Motor neuron (in vitro differentiated cells): Measurements from ENCODE around the gene TNS1. TPM values are rescaled to one million over a fixed set of nuclear protein-coding genes. Genes with fewer than 3 reads are reported as not detected.
A peak's percentile ranks its signal among the peaks of the same experiment; 100 is the strongest.
"Not testable (repeated sequence)": the region's sequence is repeated elsewhere in the genome, so short reads cannot be mapped to it uniquely, and the experiment has no call there.

ENCODE experiments used
- ATAC-seq, 8 experiments: fragments of 200-7000 bp; cut with Tn5 transposase; replicated peaks in 6 of 8; 2 replicates each; pipeline ENCODE4 v1.8.0; 2021; ENCODE audit warnings: mild to moderate bottlenecking in 8 of 8, moderate library complexity in 8 of 8
- H3K27ac ChIP-seq, 2 donors: fragments of 250-450 bp; sonication (Bioruptor Pico); 2 replicates each; pipeline ENCODE4 v1.9.0; 2021; ENCODE audit warnings: antibody characterized with exemption in 2 of 2, mild to moderate bottlenecking in 2 of 2, moderate library complexity in 1 of 2
- H3K4me1 ChIP-seq, 2 donors: fragments of 250-450 bp; sonication (Bioruptor Pico); replicated peaks in 1 of 2; 2 replicates each; pipeline ENCODE4 v1.6.1; 2021; ENCODE audit warnings: antibody characterized with exemption in 2 of 2, mild to moderate bottlenecking in 2 of 2, moderate library complexity in 1 of 2
- H3K4me3 ChIP-seq, 5 donors: fragments of 250-450 bp; sonication (Bioruptor Pico); 2 replicates each; pipeline ENCODE4 v1.9.0; 2021; ENCODE audit warnings: antibody characterized with exemption in 5 of 5, mild to moderate bottlenecking in 5 of 5, moderate library complexity in 4 of 5
- WGBS, 10 experiments: fragments of 450-650 bp; shearing (Covaris generic); methylation state at CpG; one replicate each; pipeline ENCODE4 v1.0.0; 2022; 5-methylcytosine and 5-hydroxymethylcytosine counted together
- in situ Hi-C, 9 experiments: fragments of 400-800 bp; cut with MboI; loops; one replicate each; pipeline ENCODE4 v1.15.0; 2021; ENCODE audit warnings: low sequenced_read_pairs in 9 of 9, low pct_unique_long_range_greater_than_20kb in 2 of 9; ENCODE audit not compliant: unreplicated experiment in 9 of 9
- total RNA-seq, 8 experiments: library from RNA; unstranded; fragments of 300-600 nt; gene quantifications; 2 replicates each; pipeline versions ENCODE4 v1.2.3 to v1.2.4, GENCODE V29; 2022

Gene TNS1
- total RNA-seq, 8 experiments from 2014 or later, result 2.3 to 41.7 (median 11.4) TPM

GRCh38 chr2:218019411-218020060 lies 16.7 kb upstream of the TNS1 start:
- in situ Hi-C loops, result loop anchor here in 1 of 9 experiments (25.0 kb wide), 1 partner anchor 232 kb away; no protein-coding TSS in a partner anchor
- no peak overlapping the region for H3K27ac ChIP-seq
- ATAC-seq, result no peak
- peaks cover 72 to 73% of the 10 kb centered on the region in 2 donors for H3K4me1 ChIP-seq
- no peak overlapping the region for H3K4me3 ChIP-seq
- WGBS, 10 experiments, result 35 to 83% (median 70%) methylated on average over 1 to 2 of the region's 7 CpGs; no CpG with 5 or more reads in 6 of the 10 experiments

GRCh38 chr2:218018842-218019125 lies 16.0 kb upstream of the TNS1 start:
- H3K4me1 ChIP-seq, result peaks cover 67 to 73% of the 10 kb centered on the region in 2 donors
- not testable (repeated sequence) for H3K4me3 ChIP-seq, ATAC-seq, H3K27ac ChIP-seq
- WGBS, 10 experiments, result 71 to 100% (median 92%) methylated on average over 1 to 4 of the region's 4 CpGs
- in situ Hi-C loops, result loop anchor here in 1 of 9 experiments (25.0 kb wide), 1 partner anchor 231 kb away; no protein-coding TSS in a partner anchor

GRCh38 chr2:218017211-218018053 lies 14.6 kb upstream of the TNS1 start:
- in situ Hi-C loops, result loop anchor here in 1 of 9 experiments (25.0 kb wide), 1 partner anchor 230 kb away; no protein-coding TSS in a partner anchor
- ATAC-seq, result peak in 1 of 8 experiments; percentile 29
- peak overlapping the region in 1 of 2 donors; percentile 79 for H3K27ac ChIP-seq

GRCh38 chr2:218016810-218017209 lies 14.0 kb upstream of the TNS1 start:
- 70 to 100% (median 89%) methylated on average over 1 to 3 of the region's 4 CpGs; no CpG with 5 or more reads in 3 of the 10 experiments for WGBS, 10 experiments
- peaks cover 55 to 61% of the 10 kb centered on the region in 2 donors for H3K4me1 ChIP-seq
- H3K27ac ChIP-seq, result peak overlapping the region; percentile 75 to 79
- in situ Hi-C loops, result loop anchor here in 1 of 9 experiments (25.0 kb wide), 1 partner anchor 230 kb away; no protein-coding TSS in a partner anchor
- ATAC-seq, result no peak
- no peak overlapping the region for H3K4me3 ChIP-seq

More at GRCh38 chr2:218017211-218018053, 14.6 kb upstream of the TNS1 start:
- Histone ChIP-seq H3K4me3 (no peak overlapping the region), H3K4me1 (peaks cover 60 to 66% of the 10 kb centered on the region in 2 donors)
- WGBS, 10 experiments, result 53 to 100% (median 78%) methylated on average over 1 to 5 of the region's 7 CpGs; no CpG with 5 or more reads in 4 of the 10 experiments

- in situ Hi-C loops, result loop anchor here in 1 of 9 experiments (25.0 kb wide), 1 partner anchor 229 kb away; no protein-coding TSS in a partner anchor
- 0 to 83% methylated on average over 1 of the region's 11 CpGs; no CpG with 5 or more reads in 8 of the 10 experiments for WGBS, 10 experiments
- peak overlapping the region; percentile 75 to 79 for H3K27ac ChIP-seq
- H3K4me3 ChIP-seq, result no peak overlapping the region
- ATAC-seq, result peak in 5 of 8 experiments; percentile 85 to 89 (median 87)
- H3K4me1 ChIP-seq, result peaks cover 60 to 64% of the 10 kb centered on the region in 2 donors
These were observed 13.1 kb upstream of the TNS1 start for GRCh38 chr2:218015586-218016521.

- 89 to 93% methylated on average over 2 to 3 of the region's 4 CpGs; no CpG with 5 or more reads in 8 of the 10 experiments for WGBS, 10 experiments
- ATAC-seq, result no peak
- H3K27ac ChIP-seq, result peak overlapping the region; percentile 75 to 79
- in situ Hi-C loops, result loop anchor here in 1 of 9 experiments (25.0 kb wide), 1 partner anchor 228 kb away; no protein-coding TSS in a partner anchor
- H3K4me3 ChIP-seq, result no peak overlapping the region
- peaks cover 60 to 65% of the 10 kb centered on the region in 2 donors for H3K4me1 ChIP-seq
These were observed 12.2 kb upstream of the TNS1 start for GRCh38 chr2:218014706-218015585.

- 100% methylated on average over 1 of the region's 2 CpGs; no CpG with 5 or more reads in 9 of the 10 experiments for WGBS, 10 experiments
- in situ Hi-C loops, result loop anchor here in 1 of 9 experiments (25.0 kb wide), 1 partner anchor 226 kb away; no protein-coding TSS in a partner anchor
- Histone ChIP-seq H3K4me3 (no peak overlapping the region), H3K27ac (no peak overlapping the region), H3K4me1 (peaks cover 56 to 69% of the 10 kb centered on the region in 2 donors)
- no peak for ATAC-seq
These were observed 10.5 kb upstream of the TNS1 start for GRCh38 chr2:218013289-218013688.

- no peak overlapping the region for H3K27ac ChIP-seq
- ATAC-seq, result no peak
- in situ Hi-C loops, result loop anchor here in 1 of 9 experiments (25.0 kb wide), 1 partner anchor 225 kb away; no protein-coding TSS in a partner anchor
- 33 to 100% (median 92%) methylated on average over 1 of the region's 1 CpG; no CpG with 5 or more reads in 6 of the 10 experiments for WGBS, 10 experiments
- peaks cover 53 to 67% of the 10 kb centered on the region in 2 donors for H3K4me1 ChIP-seq
- no peak overlapping the region for H3K4me3 ChIP-seq
These were observed 9.5 kb upstream of the TNS1 start for GRCh38 chr2:218012284-218012683.

GRCh38 chr2:218011653-218012040 lies 8.9 kb upstream of the TNS1 start:
- Histone ChIP-seq H3K4me3 (no peak overlapping the region), H3K4me1 (peaks cover 48 to 61% of the 10 kb centered on the region in 2 donors), H3K27ac (peak overlapping the region in 1 of 2 donors; percentile 43)
- no peak for ATAC-seq
- in situ Hi-C loops, result loop anchor here in 1 of 9 experiments (25.0 kb wide), 1 partner anchor 224 kb away; no protein-coding TSS in a partner anchor
- 0 to 100% (median 71%) methylated on average over 1 to 4 of the region's 8 CpGs; no CpG with 5 or more reads in 4 of the 10 experiments for WGBS, 10 experiments

- peak overlapping the region; percentile 5 to 43 for H3K27ac ChIP-seq
- H3K4me3 ChIP-seq, result peak overlapping the region in 3 of 5 donors; percentile 33 to 43 (median 37)
- in situ Hi-C loops, result loop anchor here in 1 of 9 experiments (25.0 kb wide), 1 partner anchor 224 kb away; no protein-coding TSS in a partner anchor
- 42 to 93% (median 67%) methylated on average over 1 to 6 of the region's 12 CpGs; no CpG with 5 or more reads in 5 of the 10 experiments for WGBS, 10 experiments
- ATAC-seq, result peak in 5 of 8 experiments; percentile 5 to 19 (median 18)
- H3K4me1 ChIP-seq, result peaks cover 43 to 55% of the 10 kb centered on the region in 2 donors
These were observed 8.3 kb upstream of the TNS1 start for GRCh38 chr2:218010984-218011652.
